ENCODE measurements around the gene HFM1.
"Not testable (repeated sequence)": the region's sequence is repeated elsewhere in the genome, so short reads cannot be mapped to it uniquely, and the experiment has no call there.

- TF ChIP-seq CTCF (conservative IDR thresholded peaks at IDR 0.05; ENCODE audit: low read length); EZH2phosphoT487 (IDR thresholded peaks at IDR 0.05; ENCODE audit: borderline replicate concordance): not testable (repeated sequence)
Measured at GRCh38 chr1:91441980-91442379, 37.3 kb upstream of the HFM1 start.

All from Loucy (cell line).